GM19351 (cell line): ENCODE data around the gene KLF9.

Experiments
- ATAC-seq: cut with Tn5 transposase; IDR thresholded peaks from one replicate; pipeline ENCODE4 v1.9.1; 2021; ENCODE audit warnings: mild to moderate bottlenecking, moderate library complexity; ENCODE audit not compliant: unreplicated experiment

The KLF9 gene

GRCh38 chr9:70422371-70423043, 8.1 kb upstream of the KLF9 start:
- ATAC-seq: no peak

- no peak for ATAC-seq
Observed at GRCh38 chr9:70421272-70422180, 7.1 kb upstream of the KLF9 start.

DNA sequence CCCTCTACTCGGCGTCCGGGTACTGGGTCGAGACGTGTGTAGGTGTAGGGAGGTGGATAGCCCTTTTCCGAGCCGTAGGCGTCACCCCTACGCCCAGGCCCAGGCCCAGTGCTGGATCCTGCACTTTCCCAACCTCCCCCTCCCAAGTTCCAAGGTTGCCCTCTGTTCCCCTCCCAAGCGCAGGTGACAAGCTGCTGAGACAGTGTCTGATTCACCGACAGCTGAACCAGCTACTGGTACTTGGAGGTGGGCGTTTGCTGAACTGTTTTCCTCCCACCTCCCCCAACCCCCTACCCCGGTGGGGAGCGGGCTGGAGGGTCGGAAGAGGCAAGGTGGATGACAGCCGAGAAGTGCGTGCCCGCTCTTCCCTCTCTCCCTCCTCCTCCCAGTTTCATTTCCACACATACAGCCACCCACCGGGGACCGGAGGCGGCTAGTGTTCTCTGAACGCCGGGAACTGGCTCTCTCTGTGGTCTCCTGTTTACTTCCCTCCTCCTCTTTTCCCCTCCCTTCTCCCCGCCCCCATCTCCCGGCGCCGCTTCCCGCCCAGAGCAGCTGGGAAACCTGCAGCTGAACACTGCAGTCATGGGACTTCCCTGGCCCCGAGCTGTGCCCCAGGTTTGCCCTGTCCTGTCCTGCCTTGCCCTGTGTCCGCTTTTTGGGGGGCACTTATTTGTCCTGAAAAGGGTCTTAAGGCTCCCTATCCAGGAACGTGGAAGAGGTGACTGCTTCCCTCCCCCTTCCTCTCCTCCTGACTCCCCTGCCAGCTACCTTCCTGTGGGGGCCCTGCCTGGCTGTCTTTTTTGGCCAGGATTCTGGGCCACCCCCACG, 6.2 kb upstream of the KLF9 start:
- peak; percentile 15 for ATAC-seq

DNA sequence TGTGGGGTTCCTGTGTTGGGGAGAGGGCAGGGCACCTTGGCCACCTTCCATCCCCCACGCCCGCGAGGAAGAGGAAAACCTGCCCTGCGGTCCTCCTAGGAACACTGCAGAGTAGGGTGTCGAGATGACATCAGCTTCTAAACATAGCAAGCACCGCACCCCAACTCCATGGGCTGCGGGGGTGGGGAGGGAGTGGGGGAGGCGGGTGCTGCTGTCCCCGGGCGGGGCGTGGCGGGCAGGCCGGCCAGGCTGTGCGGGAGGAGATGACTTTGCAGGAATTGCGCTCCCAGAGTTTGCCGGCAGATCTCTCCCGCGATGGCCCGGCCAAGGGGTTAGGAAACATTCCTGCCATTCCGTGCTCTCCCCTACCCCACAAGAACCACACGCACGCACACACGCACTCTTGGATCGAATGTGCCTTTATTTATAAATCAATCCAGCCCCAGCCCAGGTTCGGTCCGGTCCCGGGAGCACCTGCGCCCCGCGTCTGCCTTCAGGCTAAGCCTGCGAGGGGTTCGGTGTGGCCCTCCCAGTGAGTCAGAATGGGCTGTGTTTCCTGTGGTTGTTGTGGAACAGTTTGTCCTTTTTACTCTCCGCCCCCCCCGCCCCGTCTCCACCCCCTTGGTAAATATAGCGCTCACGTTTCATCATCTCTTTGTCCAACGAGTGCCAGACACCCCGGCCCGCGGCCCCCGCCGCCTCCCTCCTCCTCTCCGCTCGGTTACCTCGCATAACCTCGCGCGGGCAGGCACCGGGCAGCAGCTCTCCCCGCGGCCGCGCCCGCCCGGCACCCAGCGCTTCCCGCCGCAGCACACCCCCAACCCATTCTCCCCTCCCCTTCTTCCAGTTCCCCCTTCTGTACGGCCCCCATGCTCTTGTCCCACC, 5.3 kb upstream of the KLF9 start:
- ATAC-seq: peak; percentile 43

- ATAC-seq: peak; percentile 46
Observed at GRCh38 chr9:70418822-70419555, 4.5 kb upstream of the KLF9 start.

- ATAC-seq: no peak
Observed at GRCh38 chr9:70415476-70415875, 1.0 kb upstream of the KLF9 start.

- no peak for ATAC-seq
Observed at GRCh38 chr9:70415041-70415440, 584 bp upstream of the KLF9 start.

- peak; percentile 18 for ATAC-seq
Observed at GRCh38 chr9:70413464-70413798, 1.0 kb downstream of the KLF9 start.

- ATAC-seq: no peak
Observed at GRCh38 chr9:70412832-70413463, 1.5 kb downstream of the KLF9 start.

GRCh38 chr9:70411930-70412831, 2.3 kb downstream of the KLF9 start:
- ATAC-seq: peak; percentile 29

GRCh38 chr9:70411121-70411929, 3.1 kb downstream of the KLF9 start:
- ATAC-seq: no peak

DNA sequence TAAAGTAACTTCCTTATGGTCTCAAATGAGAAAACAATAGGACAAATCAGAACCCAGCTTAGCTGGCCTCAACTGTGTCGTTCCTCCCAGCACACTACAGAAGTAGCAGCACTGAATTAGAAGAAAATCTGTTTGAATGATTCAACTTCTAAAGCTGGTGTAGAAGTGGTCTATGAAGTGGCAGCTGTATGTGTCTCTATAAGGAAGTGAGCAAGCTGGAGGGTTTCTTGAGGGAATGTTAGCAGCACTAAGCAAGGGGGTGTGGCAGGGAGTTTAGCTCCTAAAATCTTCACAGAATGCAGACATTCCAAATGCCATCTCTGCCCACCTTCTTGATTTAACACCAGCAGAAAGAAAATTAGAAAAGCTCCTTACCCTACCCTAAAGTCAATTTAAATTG, 4.1 kb downstream of the KLF9 start:
- no peak for ATAC-seq

GRCh38 chr9:70409800-70410199, 4.7 kb downstream of the KLF9 start:
- no peak for ATAC-seq

GRCh38 chr9:70409280-70409679, 5.2 kb downstream of the KLF9 start:
- no peak for ATAC-seq

GRCh38 chr9:70408393-70409040, 5.9 kb downstream of the KLF9 start:
- no peak for ATAC-seq

GRCh38 chr9:70407081-70407503, 7.4 kb downstream of the KLF9 start:
- no peak for ATAC-seq

GRCh38 chr9:70406434-70406862, 8.0 kb downstream of the KLF9 start:
- ATAC-seq: peak; percentile 73
